GM06990 (cell line): ENCODE results near the gene DDX49.

Experiments used
- DNase-seq: peaks from one replicate; pipeline ENCODE4 v3.0.0-alpha.2; 2011; ENCODE audit not compliant: insufficient read length; ENCODE audit errors: extremely low read depth
- H3K27me3 ChIP-seq: replicated peaks from 2 replicates; pipeline ENCODE4 v1.6.0; 2011; ENCODE audit warnings: low read length; ENCODE audit not compliant: control insufficient read depth, insufficient read depth
- H3K36me3 ChIP-seq: 2 replicates; pipeline ENCODE4 v1.5.1; 2011; ENCODE audit warnings: low read length; ENCODE audit not compliant: control insufficient read depth, insufficient read depth
- H3K4me3 ChIP-seq: replicated peaks from 2 replicates; pipeline ENCODE4 v1.5.1; 2011; ENCODE audit warnings: low read depth, mild to moderate bottlenecking, control low read depth, low read length
- TF ChIP-seq, protein P1 (sequence below): IDR thresholded peaks from 2 replicates; pipeline ENCODE4 v1.5.1; 2011; ENCODE audit warnings: low read length, control low read depth, mild to moderate bottlenecking, inconsistent platforms; ENCODE audit not compliant: insufficient read depth, poor library complexity, severe bottlenecking

Gene DDX49

DNA sequence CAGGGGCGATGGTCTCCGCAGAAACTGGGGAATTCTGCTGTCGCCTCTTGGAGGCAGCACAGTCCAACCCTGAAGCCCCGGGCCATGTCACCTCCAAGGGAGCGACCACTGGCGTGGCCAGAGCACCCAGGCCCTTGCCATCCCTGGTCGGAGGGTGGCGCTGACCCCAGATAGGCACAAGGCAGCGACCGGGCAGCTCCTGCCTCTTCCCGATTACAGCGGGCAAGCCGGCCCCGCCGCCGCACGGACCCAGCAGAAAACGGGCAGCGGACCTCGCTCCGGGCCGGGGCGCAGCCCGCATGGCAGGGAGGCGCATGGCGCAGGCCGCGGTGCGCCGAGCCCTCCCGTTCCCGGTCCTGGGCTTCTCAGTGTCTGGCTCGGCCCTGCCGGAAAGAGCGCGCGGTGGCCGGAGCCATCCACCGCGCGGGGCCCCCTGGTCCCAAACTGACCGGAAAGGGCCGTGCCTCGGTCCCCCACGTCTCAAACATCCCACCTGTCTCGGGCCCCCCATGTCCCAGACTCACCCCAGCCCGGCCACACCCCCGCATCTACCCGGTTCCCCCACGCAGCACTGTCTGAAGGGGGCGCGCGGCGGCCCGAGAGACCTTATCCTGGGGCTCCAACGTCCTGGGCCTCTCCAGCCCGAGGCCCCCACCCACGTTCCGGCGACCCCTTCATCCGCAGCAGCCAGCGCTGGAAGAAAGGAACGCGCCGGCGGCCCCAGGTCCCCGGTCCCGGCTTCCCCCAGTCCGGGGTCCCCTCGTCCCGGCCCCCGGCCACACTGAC is 24.3 kb upstream of the DDX49 start:
- H3K36me3 ChIP-seq = peaks cover 11% of the 10 kb centered on the region
- no peak for DNase-seq
- H3K4me3 ChIP-seq = no peak overlapping the region; the same call in 1 of the 2 replicates
- no peaks in the 10 kb centered on the region; the same call in 1 of the 2 replicates for H3K27me3 ChIP-seq
- TF ChIP-seq, protein P1, sequence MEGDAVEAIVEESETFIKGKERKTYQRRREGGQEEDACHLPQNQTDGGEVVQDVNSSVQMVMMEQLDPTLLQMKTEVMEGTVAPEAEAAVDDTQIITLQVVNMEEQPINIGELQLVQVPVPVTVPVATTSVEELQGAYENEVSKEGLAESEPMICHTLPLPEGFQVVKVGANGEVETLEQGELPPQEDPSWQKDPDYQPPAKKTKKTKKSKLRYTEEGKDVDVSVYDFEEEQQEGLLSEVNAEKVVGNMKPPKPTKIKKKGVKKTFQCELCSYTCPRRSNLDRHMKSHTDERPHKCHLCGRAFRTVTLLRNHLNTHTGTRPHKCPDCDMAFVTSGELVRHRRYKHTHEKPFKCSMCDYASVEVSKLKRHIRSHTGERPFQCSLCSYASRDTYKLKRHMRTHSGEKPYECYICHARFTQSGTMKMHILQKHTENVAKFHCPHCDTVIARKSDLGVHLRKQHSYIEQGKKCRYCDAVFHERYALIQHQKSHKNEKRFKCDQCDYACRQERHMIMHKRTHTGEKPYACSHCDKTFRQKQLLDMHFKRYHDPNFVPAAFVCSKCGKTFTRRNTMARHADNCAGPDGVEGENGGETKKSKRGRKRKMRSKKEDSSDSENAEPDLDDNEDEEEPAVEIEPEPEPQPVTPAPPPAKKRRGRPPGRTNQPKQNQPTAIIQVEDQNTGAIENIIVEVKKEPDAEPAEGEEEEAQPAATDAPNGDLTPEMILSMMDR = peak; percentile 17

- Histone ChIP-seq H3K27me3 (no peaks in the 10 kb centered on the region; the same call in 1 of the 2 replicates), H3K36me3 (peaks cover 16% of the 10 kb centered on the region), H3K4me3 (no peak within 1 kb of the TSS; the same call in 1 of the 2 replicates)
- TF ChIP-seq, protein P1 = no peak
- DNase-seq = no peak
Observed at GRCh38 chr19:18895824-18896341, 23.6 kb upstream of the DDX49 start, which contains the start of gene CERS1. Gene CERS1 (minus strand): TSS chr19:18896158. CDS start chr19:18896072, 86 bp downstream.

- Histone ChIP-seq H3K4me3 (no peak overlapping the region), H3K27me3 (no peaks in the 10 kb centered on the region; the same call in 1 of the 2 replicates), H3K36me3 (peaks cover 19% of the 10 kb centered on the region)
- TF ChIP-seq, protein P1 = no peak
- DNase-seq = no peak
Observed at GRCh38 chr19:18896421-18896841, 23.1 kb upstream of the DDX49 start.

- TF ChIP-seq, protein P1 = no peak
Observed at GRCh38 chr19:18897094-18898029, 22.2 kb upstream of the DDX49 start.

GRCh38 chr19:18898081-18898606 is 21.4 kb upstream of the DDX49 start:
- H3K4me3 ChIP-seq = no peak overlapping the region
- H3K36me3 ChIP-seq = peaks cover 23% of the 10 kb centered on the region
- H3K27me3 ChIP-seq = no peaks in the 10 kb centered on the region; the same call in 1 of the 2 replicates
- TF ChIP-seq, protein P1 = no peak
- DNase-seq = no peak

More at GRCh38 chr19:18897094-18898029, 22.2 kb upstream of the DDX49 start:
- Histone ChIP-seq H3K27me3 (no peaks in the 10 kb centered on the region; the same call in 1 of the 2 replicates), H3K36me3 (peaks cover 19% of the 10 kb centered on the region), H3K4me3 (no peak overlapping the region)
- no peak for DNase-seq
